Retina (tissue), 1 donor: Measurements from ENCODE around the gene GGT1.
"Not testable (repeated sequence)": the region's sequence is repeated elsewhere in the genome, so short reads cannot be mapped to it uniquely, and the experiment has no call there.

Source experiments
- DNase-seq: peaks from one replicate; pipeline ENCODE4 v3.0.0-alpha.2; 2016

Gene GGT1

DNA sequence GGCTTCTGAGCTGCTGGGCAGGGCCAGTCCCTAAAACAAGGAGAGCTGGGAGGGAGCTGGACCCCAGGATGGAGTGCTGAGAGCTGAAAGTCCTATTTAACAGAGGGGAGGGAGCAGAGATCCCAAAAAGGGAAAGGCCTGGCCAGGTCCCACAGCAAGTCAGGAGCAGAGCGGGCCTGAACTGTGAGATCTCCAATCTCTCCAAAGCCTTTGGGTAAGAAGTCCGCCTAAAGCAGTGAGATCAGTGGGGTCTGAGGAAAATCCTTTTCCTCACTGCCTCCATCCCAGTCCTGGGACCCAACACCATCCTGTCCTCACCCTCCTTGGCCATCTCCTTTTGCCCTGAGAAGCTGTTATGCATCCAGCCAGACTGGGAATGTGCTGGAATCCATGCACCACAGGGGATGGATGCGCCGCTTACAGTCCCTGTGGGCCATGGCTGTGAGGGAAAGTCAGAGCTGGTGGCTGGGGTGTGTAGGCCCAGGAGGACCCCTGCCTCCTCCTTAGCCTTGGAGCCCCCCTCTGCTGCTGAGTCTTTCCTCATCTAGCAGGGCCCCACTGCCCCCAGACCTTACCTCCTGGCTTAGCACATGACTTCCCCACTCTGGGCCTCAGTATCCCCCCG is 18.7 kb upstream of the GGT1 start:
- DNase-seq: no peak

- DNase-seq: no peak
Observed at GRCh38 chr22:24584871-24585411, 18.1 kb upstream of the GGT1 start.

- DNase-seq: no peak
Observed at GRCh38 chr22:24585461-24585860, 17.5 kb upstream of the GGT1 start.

- DNase-seq: no peak
Observed at GRCh38 chr22:24585927-24586546, 17.0 kb upstream of the GGT1 start.

GRCh38 chr22:24587251-24587650 is 15.7 kb upstream of the GGT1 start:
- DNase-seq: no peak

GRCh38 chr22:24587948-24588347 is 15.0 kb upstream of the GGT1 start:
- DNase-seq: no peak

DNA sequence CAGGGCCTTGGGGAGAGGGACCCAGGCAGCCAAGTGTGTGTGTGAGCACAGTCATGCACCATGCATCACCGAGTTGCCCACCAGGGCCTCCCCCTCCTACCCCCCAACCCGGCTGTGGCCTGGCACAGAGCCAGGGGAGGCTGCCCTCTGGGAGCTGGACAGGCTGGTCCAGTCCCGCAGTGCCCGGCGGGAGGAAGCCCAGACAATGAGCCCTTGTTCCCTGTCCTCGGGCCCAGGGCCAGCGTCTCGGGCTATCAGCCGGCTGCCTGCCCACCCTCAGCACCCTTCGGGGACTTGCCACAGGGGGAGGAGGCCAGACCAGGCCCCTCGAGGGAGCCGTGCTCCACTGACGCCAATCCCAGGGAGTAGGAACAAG is 14.6 kb upstream of the GGT1 start:
- DNase-seq: no peak

DNA sequence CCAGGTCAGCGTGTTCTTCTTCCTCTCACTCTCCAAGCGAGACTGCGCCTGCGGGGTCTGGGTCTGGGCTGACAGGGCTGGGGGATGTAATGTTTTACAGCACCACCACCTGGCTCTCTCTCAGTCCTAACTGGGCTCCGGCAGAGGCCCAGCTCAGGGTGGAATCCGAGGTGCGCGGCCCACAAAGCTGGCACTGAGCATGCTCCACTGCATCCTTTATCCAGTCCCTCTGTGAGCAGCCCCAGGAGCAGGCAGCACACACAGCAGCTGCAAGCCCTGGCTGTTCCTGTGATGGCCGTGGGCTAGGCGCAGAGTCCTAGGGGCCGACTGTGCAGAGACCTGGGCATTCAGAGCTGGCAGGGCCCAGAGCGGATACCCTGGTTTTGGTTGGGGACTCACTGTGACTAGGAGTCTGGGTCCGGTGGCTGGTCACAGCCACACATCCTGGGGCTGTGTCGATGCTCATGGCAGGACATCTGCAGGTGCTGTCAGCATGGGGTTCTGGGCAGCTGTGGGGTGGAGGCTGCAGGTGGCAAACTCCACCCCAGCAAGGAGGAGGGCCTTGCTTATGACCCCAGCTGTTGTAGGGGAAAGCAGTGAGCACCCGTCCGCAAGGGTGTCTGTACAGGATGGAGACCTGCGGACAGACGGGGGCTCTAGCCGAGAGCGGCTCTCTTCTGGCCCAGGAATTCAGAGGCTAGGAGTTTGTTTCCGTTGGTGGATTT is 14.1 kb upstream of the GGT1 start:
- DNase-seq: peak; percentile 49

- no peak for DNase-seq
Observed at GRCh38 chr22:24589518-24590030, 13.4 kb upstream of the GGT1 start.

- no peak for DNase-seq
Observed at GRCh38 chr22:24590596-24591173, 12.3 kb upstream of the GGT1 start.

- DNase-seq: no peak
Observed at GRCh38 chr22:24591286-24591830, 11.6 kb upstream of the GGT1 start.

DNA sequence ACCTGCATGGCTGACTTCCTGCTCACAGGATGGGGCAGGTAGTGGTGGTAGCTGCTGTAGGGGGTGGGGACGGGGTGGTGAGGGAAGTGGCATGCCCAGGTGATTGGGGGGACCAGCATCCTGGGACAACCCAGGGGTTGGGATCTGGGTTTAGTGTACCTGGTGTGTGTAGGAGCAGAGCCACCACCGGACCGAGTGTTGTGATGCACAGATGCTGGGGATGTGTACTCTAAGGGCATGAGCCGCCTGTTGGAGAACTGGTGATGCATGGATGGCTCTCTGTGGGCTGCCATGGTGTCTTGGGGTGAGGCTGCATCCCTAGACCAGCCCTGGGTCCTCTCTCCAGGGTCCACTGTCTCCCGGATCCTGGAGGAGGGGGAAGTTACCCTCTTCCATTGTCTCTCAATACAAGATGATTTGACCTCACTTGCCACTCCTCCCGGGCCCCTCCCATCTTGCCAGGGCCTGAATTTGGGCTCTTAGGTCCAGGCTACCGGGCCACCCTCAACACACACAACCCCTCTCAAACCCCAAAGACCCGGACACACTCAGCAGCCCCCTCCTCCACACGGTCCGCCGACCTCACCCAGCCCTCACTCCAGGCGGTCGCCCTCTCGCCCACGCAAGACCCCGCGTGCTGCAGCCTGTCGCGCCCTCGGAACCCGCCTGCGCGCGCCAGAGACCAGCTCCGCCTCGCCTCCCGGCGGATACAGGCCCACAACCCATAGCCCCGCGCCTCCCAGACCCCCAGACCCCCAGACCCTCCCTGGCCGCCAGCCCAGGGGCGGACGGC is 10.7 kb upstream of the GGT1 start:
- DNase-seq: peak; percentile 75

DNA sequence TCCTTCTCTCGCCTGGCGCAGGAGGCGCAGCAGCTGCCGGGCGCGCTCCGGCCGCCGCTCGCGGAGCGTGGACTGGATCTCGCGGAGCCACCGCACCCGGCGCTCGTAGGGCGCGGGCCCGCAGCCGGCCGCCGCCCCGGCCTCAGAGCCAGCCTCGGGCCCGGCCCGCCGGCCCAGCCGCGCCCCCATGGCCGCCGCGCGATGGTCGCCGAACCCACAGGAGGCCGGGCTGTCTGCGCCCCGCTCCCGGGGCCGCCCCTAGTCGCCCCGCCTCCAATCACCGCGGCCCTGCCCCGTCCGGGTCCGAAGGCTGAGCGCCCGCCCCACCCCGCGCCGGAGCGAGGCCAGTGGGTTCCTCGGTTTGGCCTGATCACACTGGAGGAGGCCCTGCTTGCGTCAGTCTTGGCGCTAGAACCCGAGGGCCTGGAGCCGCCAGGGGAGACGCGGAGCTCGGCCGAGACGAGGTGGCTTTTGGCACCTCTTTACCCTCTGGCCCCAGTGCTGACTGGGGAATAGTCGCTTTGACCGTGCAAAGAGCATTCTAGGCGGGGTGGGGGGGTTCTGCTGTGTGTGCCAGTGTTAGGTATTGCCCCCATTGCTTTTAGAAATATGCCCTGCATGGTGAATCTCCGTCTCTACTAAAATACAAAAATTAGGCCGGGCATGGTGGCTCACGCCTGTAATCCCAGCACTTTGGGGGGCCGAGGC is 10.0 kb upstream of the GGT1 start, which contains the start of gene LRRC75B:
Gene LRRC75B (minus strand): TSS at position 223 of the 708 bp plus-strand sequence. CDS start 34 bp downstream, at position 189.
- peak; percentile 84 for DNase-seq

- not testable (repeated sequence) for DNase-seq
Observed at GRCh38 chr22:24593559-24593835, 9.5 kb upstream of the GGT1 start.

DNA sequence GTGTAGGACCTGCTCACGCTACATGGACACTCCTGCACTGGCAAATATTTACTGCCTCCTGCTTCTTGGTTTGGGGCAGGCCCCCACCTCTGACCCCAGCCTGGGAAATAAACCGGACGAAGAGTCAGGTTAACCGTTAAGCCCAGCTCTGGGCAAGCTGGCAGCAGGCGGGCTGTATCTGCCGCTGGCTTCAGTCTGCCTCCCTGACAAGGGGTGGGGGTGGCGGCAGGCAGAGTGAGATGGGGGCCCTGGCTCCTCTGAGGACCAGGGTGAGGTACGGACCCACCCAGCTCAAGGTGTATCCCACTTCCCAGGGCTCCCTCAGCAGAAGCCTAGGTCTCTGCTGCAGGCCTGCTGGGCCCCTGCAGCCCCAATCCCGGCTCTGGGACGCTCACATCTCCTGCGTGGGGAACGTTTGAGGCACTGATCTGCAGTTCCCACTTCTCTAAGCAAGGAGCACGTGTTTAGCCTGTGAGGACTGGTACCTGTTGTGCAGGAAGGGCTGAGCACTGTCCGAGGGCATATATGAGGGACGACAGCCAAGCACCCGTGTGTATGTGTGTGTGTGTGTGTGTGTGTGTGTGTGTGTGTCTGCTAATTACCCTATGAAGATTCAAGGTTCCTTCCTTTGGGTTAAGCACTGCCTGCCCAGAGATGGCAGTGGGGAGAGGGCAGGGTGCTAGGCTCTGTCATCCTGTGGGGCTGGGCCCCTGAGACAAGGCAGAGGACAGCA is 9.0 kb upstream of the GGT1 start:
- DNase-seq: peak; percentile 34

- peak; percentile 33 for DNase-seq
Observed at GRCh38 chr22:24594569-24595120, 8.3 kb upstream of the GGT1 start.

DNA sequence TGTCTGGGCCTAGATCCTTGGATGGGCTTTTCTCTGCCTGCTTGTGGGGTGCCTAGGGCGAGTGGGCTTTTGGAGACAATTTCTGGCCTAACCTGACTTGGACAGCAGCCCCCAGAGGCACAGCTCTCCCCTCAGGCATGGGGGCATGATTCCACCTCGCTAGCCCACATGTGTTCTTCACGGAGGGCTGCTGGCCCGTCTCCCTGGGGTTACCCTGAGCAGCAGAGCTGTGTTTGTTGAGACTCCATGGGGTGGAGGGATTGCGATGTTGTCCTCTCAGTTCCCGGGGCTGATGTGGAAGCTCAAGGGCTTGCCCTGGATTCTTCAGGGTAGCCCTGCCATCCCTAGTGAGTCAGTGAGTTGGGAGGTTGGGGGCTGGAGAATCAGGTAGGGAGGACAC is 7.8 kb upstream of the GGT1 start:
- no peak for DNase-seq

DNA sequence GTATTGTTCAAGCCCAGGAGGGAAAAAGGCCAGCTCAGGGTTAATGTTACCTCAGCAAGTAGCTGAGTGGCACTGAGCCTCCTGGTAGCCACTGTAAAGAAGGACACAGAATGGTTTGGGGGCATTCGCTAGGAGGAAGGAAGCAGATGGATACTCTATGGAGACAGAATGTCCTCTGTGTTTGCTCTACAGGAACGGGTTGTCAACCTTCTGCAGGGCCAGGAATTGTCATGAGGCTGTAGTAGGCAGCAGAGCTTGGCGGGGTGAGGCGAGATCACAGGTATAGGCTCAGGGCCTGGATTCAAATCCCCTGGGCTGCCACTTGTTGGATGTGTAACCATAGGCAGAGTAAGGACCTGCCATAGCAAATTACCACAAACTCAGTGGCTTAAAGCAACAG is 7.1 kb upstream of the GGT1 start:
- no peak for DNase-seq

GRCh38 chr22:24597076-24597475 is 5.9 kb upstream of the GGT1 start:
- DNase-seq: not testable (repeated sequence)

GRCh38 chr22:24599514-24599913 is 3.5 kb upstream of the GGT1 start:
- DNase-seq: no peak
